DND-41 (cell line): ENCODE measurements around the gene KAT6B.

Experiments
- ATAC-seq: fragments of 200-7000 bp; cut with Tn5 transposase; 3 replicates; pipeline ENCODE4 v1.9.1; 2021; ENCODE audit warnings: low read depth; ENCODE audit not compliant: insufficient read depth
- DNase-seq: peaks from one replicate; pipeline ENCODE4 v3.0.0-alpha.2; 2020
- H2AFZ ChIP-seq: 2 replicates; pipeline ENCODE4 v1.6.0; 2012; ENCODE audit warnings: low read depth, low read length
- H3K27ac ChIP-seq: 2 replicates; pipeline ENCODE4 v1.5.1; 2012; ENCODE audit warnings: low read length, inconsistent platforms
- H3K27me3 ChIP-seq: fragments of 200-600 bp; sonication (generic); 2 replicates; pipeline ENCODE4 v1.6.0; 2012; ENCODE audit warnings: low read length, mild to moderate bottlenecking, inconsistent platforms; ENCODE audit not compliant: insufficient read depth, poor library complexity
- H3K36me3 ChIP-seq: 2 replicates; pipeline ENCODE4 v1.5.1; 2012; ENCODE audit warnings: low read length, inconsistent platforms; ENCODE audit not compliant: insufficient read depth
- H3K4me1 ChIP-seq: 2 replicates; pipeline ENCODE4 v1.5.1; 2012; ENCODE audit warnings: mild to moderate bottlenecking, low read length; ENCODE audit not compliant: insufficient read depth
- H3K4me2 ChIP-seq: 2 replicates; pipeline ENCODE4 v1.6.0; 2012; ENCODE audit warnings: mild to moderate bottlenecking, moderate library complexity, low read length, inconsistent platforms; ENCODE audit not compliant: insufficient read depth
- H3K4me3 ChIP-seq, 2 experiments: fragments of 200-600 bp in 1 of 2; shearing (Covaris generic) in 1 of 2; 2 replicates each; pipeline ENCODE4 v1.5.1; 2012 to 2016; ENCODE audit warnings: inconsistent platforms in 2 of 2, low read length in 2 of 2, mild to moderate bottlenecking in 2 of 2, low read depth in 1 of 2, moderate library complexity in 1 of 2
- H3K79me2 ChIP-seq: 2 replicates; pipeline ENCODE4 v1.6.0; 2012; ENCODE audit warnings: low read length, inconsistent platforms; ENCODE audit not compliant: insufficient read depth
- H3K9ac ChIP-seq: 2 replicates; pipeline ENCODE4 v1.6.0; 2012; ENCODE audit warnings: low read depth, mild to moderate bottlenecking, inconsistent platforms, low read length, moderate library complexity
- H3K9me3 ChIP-seq: 2 replicates; pipeline ENCODE4 v1.5.1; 2012; ENCODE audit warnings: low read length, moderate library complexity, mild to moderate bottlenecking, inconsistent platforms; ENCODE audit not compliant: insufficient read depth, severe bottlenecking
- H4K20me1 ChIP-seq: 2 replicates; pipeline ENCODE4 v1.6.0; 2012; ENCODE audit warnings: low read length; ENCODE audit not compliant: insufficient read depth
- CTCF ChIP-seq: IDR thresholded peaks from 2 replicates; pipeline ENCODE4 v1.5.1; 2012; ENCODE audit warnings: borderline replicate concordance, low read length, moderate library complexity, mild to moderate bottlenecking; ENCODE audit not compliant: poor library complexity, severe bottlenecking; ENCODE audit errors: extremely low read depth
- EZH2 ChIP-seq: IDR thresholded peaks from 3 replicates; pipeline ENCODE4 v1.6.1; 2012; ENCODE audit warnings: borderline replicate concordance, low read depth, mild to moderate bottlenecking, moderate library complexity, low read length, inconsistent platforms; ENCODE audit not compliant: severe bottlenecking

Gene KAT6B

GRCh38 chr10:75008952-75009351 lies 182.6 kb downstream of the KAT6B start:
- H3K4me2 ChIP-seq = no peak overlapping the region
- H4K20me1 ChIP-seq = no peaks in the 10 kb centered on the region
- no peak overlapping the region for H3K27ac ChIP-seq
- peaks cover 10% of the 10 kb centered on the region; the same call in 1 of the 2 replicates for H3K36me3 ChIP-seq
- no peak overlapping the region for H3K4me3 ChIP-seq
- no peaks in the 10 kb centered on the region for H3K9me3 ChIP-seq
- no peaks in the 10 kb centered on the region for H3K4me1 ChIP-seq
- H3K27me3 ChIP-seq = no peaks in the 10 kb centered on the region
- ATAC-seq (no peak), DNase-seq (no peak)
- H3K9ac ChIP-seq = no peak overlapping the region
- H2AFZ ChIP-seq = no peak overlapping the region
- TF ChIP-seq CTCF = no peak
- no peaks in the 10 kb centered on the region for H3K79me2 ChIP-seq

- no peak overlapping the region for H2AFZ ChIP-seq
- no peak overlapping the region for H3K9ac ChIP-seq
- no peaks in the 10 kb centered on the region for H3K79me2 ChIP-seq
- no peak overlapping the region for H3K27ac ChIP-seq
- no peak for DNase-seq
- no peak for ATAC-seq
- H3K9me3 ChIP-seq = no peaks in the 10 kb centered on the region
- H3K4me1 ChIP-seq = no peaks in the 10 kb centered on the region
- no peaks in the 10 kb centered on the region for H3K27me3 ChIP-seq
- no peak overlapping the region for H3K4me2 ChIP-seq
- no peak overlapping the region for H3K4me3 ChIP-seq
- H3K36me3 ChIP-seq = peaks cover 10% of the 10 kb centered on the region; the same call in 1 of the 2 replicates
- TF ChIP-seq CTCF (no peak), EZH2 (no peak)
- H4K20me1 ChIP-seq = no peaks in the 10 kb centered on the region
Observed at GRCh38 chr10:75009426-75009825, 183.0 kb downstream of the KAT6B start.

GRCh38 chr10:75010373-75010772 lies 184.0 kb downstream of the KAT6B start:
- H3K4me2 ChIP-seq = no peak overlapping the region
- no peak overlapping the region for H2AFZ ChIP-seq
- peaks cover 10% of the 10 kb centered on the region; the same call in 1 of the 2 replicates for H3K36me3 ChIP-seq
- no peak overlapping the region for H3K27ac ChIP-seq
- ATAC-seq (no peak), DNase-seq (no peak)
- H3K4me3 ChIP-seq = no peak overlapping the region
- H3K9me3 ChIP-seq = no peaks in the 10 kb centered on the region
- TF ChIP-seq CTCF (no peak), EZH2 (no peak)
- H3K27me3 ChIP-seq = no peaks in the 10 kb centered on the region
- no peaks in the 10 kb centered on the region for H3K79me2 ChIP-seq
- no peaks in the 10 kb centered on the region for H3K4me1 ChIP-seq
- no peak overlapping the region for H3K9ac ChIP-seq
- H4K20me1 ChIP-seq = no peaks in the 10 kb centered on the region

- Histone ChIP-seq H2AFZ (no peak overlapping the region), H3K27ac (no peak overlapping the region), H3K9me3 (no peaks in the 10 kb centered on the region), H3K27me3 (no peaks in the 10 kb centered on the region), H3K4me2 (no peak overlapping the region), H3K4me3 (no peak overlapping the region), H3K9ac (no peak overlapping the region), H3K4me1 (no peaks in the 10 kb centered on the region), H4K20me1 (no peaks in the 10 kb centered on the region), H3K79me2 (no peaks in the 10 kb centered on the region), H3K36me3 (peaks cover 6% of the 10 kb centered on the region; the same call in 1 of the 2 replicates)
- no peak for DNase-seq
- ATAC-seq = no peak
- TF ChIP-seq EZH2 = no peak
Observed at GRCh38 chr10:75011221-75011620, 184.8 kb downstream of the KAT6B start.
